ENCODE data around the gene CATSPERE.

- TF ChIP-seq CTCF (conservative IDR thresholded peaks at IDR 0.05 in 1 of 2, IDR thresholded peaks at IDR 0.05 in 1 of 2; ENCODE audit: extremely low read depth in 1 of 2, insufficient read depth in 1 of 2, low read depth in 1 of 2, low read length in 2 of 2), result no peak
- no peak for TF ChIP-seq EZH2 (IDR thresholded peaks at IDR 0.05; ENCODE audit: borderline replicate concordance, low read length)
Measured at GRCh38 chr1:244419024-244419423, 42.0 kb upstream of the CATSPERE start.

Data from mammary epithelial cell (primary cell).